Gastroesophageal sphincter (tissue), 4 donors: Measurements from ENCODE around the gene HOXA4. TPM values are rescaled to one million over a fixed set of nuclear protein-coding genes. Genes with fewer than 3 reads are reported as not detected.

Experiments
- ATAC-seq: fragments of 150-250 bp; one replicate; pipeline ENCODE4 v1.9.1; 2016; ENCODE audit warnings: mild to moderate bottlenecking, moderate library complexity
- H3K27ac ChIP-seq, 4 donors: fragments of 200-600 bp; sonication (generic) in 3 of 4; 1 replicate in 3 of 4; 2 replicates in 1 of 4; pipeline ENCODE4 v1.5.1; 2016 to 2019
- H3K27me3 ChIP-seq: fragments of 200-600 bp; sonication (generic); one replicate; pipeline ENCODE4 v1.5.1; 2019
- H3K36me3 ChIP-seq, 2 donors: fragments of 200-600 bp; sonication (generic); one replicate each; pipeline ENCODE4 v1.5.1; 2019; ENCODE audit warnings: control low read depth in 1 of 2
- H3K4me1 ChIP-seq, 3 donors: fragments of 200-600 bp; sonication (generic); 1 replicate in 2 of 3; 2 replicates in 1 of 3; pipeline ENCODE4 v1.5.1; 2016 to 2019; ENCODE audit warnings: control low read depth in 2 of 3
- H3K4me3 ChIP-seq, 2 donors: fragments of 200-600 bp; sonication (generic); one replicate each; pipeline ENCODE4 v1.5.1; 2019; ENCODE audit warnings: mild to moderate bottlenecking in 1 of 2, moderate library complexity in 1 of 2
- H3K9me3 ChIP-seq, 3 donors: fragments of 200-600 bp; sonication (generic); one replicate each; pipeline ENCODE4 v1.5.1; 2017 to 2019; ENCODE audit warnings: control low read depth in 2 of 3
- CTCF ChIP-seq, 4 experiments: fragments of 200-600 bp in 2 of 4; fragments of 450-650 bp in 2 of 4; sonication (generic) in 1 of 4; IDR thresholded peaks; one replicate each; pipeline ENCODE4 v1.5.1; 2017 to 2019; ENCODE audit warnings: antibody characterized with exemption in 4 of 4, mild to moderate bottlenecking in 2 of 4, moderate library complexity in 2 of 4
- EP300 ChIP-seq: sonication (generic); formaldehyde crosslinking; IDR thresholded peaks from one replicate; pipeline ENCODE4 v1.6.1; 2017; ENCODE audit warnings: antibody characterized with exemption, mild to moderate bottlenecking
- POLR2A ChIP-seq, 2 donors: fragments of 450-650 bp; IDR thresholded peaks; one replicate each; pipeline ENCODE4 v1.6.1; 2017; ENCODE audit warnings: antibody characterized with exemption in 2 of 2, mild to moderate bottlenecking in 2 of 2, moderate library complexity in 1 of 2
- POLR2AphosphoS5 ChIP-seq: sonication (generic); formaldehyde crosslinking; IDR thresholded peaks from one replicate; pipeline ENCODE4 v1.6.1; 2017; ENCODE audit warnings: antibody characterized with exemption
- WGBS, 2 donors: methylation state at CpG; one replicate each; pipeline ENCODE4 v1.1.5; 2018; ENCODE audit warnings: low coverage in 1 of 2; 5-methylcytosine and 5-hydroxymethylcytosine counted together
- total RNA-seq, 4 donors: library from RNA; depleted of rRNA; stranded (reverse); fragments of >200 nt; gene quantifications; one replicate each; pipeline ENCODE4 v1.1.0, GENCODE V29; 2016

HOXA4 gene
- total RNA-seq, 4 donors from 2014 or later = 8.6 to 20.2 (median 15.3) TPM

DNA sequence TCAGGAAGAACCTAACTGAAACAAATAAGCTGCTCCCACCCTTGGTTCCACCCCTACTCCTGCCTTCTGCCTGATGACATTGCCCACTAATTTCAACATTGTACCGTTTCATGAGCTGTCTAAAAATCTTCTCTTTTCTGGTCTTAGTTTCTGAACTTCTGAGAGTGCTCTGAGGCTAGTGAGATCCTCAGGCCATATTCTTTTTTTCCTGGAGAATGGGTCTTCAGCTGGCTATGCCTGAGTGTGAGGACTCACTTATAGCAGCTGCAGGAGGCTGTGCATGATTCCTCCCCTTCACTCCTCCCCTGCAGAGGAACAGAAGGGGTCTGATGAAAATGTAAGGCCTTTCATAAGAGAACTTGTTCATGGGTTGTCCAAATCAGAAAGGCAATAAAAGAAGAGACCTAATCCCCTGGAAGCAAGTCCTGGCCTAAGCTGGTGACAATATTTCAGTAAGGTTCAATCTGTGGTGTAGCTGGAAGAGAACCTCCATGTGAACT is 11.1 kb downstream of the HOXA4 start:
- TF ChIP-seq EP300 (no peak), POLR2AphosphoS5 (peak; percentile 8), CTCF (IDR thresholded peaks at IDR 0.05) (no peak), POLR2A (IDR thresholded peaks at IDR 0.05) (no peak)
- no peak for ATAC-seq
- Histone ChIP-seq H3K27me3 (no peaks in the 10 kb centered on the region), H3K36me3 (no peaks in the 10 kb centered on the region), H3K27ac (peak overlapping the region; percentile 90 to 99 (median 98)), H3K4me1 (peaks cover 0 to 55% (median 16%) of the 10 kb centered on the region in 3 donors), H3K9me3 (no peaks in the 10 kb centered on the region), H3K4me3 (peak overlapping the region in 1 of 2 donors; percentile 54)
- WGBS, 2 donors = 0 to 23% methylated on average over 1 of the region's 1 CpG

- peaks cover 0 to 48% (median 16%) of the 10 kb centered on the region in 3 donors for H3K4me1 ChIP-seq
- ATAC-seq = no peak
- peak overlapping the region; percentile 60 to 79 for H3K4me3 ChIP-seq
- 0 to 4% methylated on average over 2 to 3 of the region's 3 CpGs for WGBS, 2 donors
- TF ChIP-seq CTCF (IDR thresholded peaks at IDR 0.05) = no peak
- no peak for TF ChIP-seq EP300
- no peak for TF ChIP-seq POLR2AphosphoS5
- no peak for TF ChIP-seq POLR2A (IDR thresholded peaks at IDR 0.05)
- H3K27me3 ChIP-seq = no peaks in the 10 kb centered on the region
- no peaks in the 10 kb centered on the region for H3K36me3 ChIP-seq
- no peaks in the 10 kb centered on the region for H3K9me3 ChIP-seq
- H3K27ac ChIP-seq = peak overlapping the region; percentile 90 to 99 (median 98)
Measured at GRCh38 chr7:27118580-27118979, 12.0 kb downstream of the HOXA4 start.

- WGBS, 2 donors = 8 to 9% methylated on average over 13 to 15 of the region's 19 CpGs
- H3K27ac ChIP-seq = peak overlapping the region; percentile 90 to 99 (median 98)
- peaks cover 0 to 43% (median 16%) of the 10 kb centered on the region in 3 donors for H3K4me1 ChIP-seq
- no peaks in the 10 kb centered on the region for H3K36me3 ChIP-seq
- ATAC-seq = no peak
- peak overlapping the region; percentile 60 to 79 for H3K4me3 ChIP-seq
- H3K9me3 ChIP-seq = no peaks in the 10 kb centered on the region
- peak; percentile 74 for TF ChIP-seq POLR2AphosphoS5
- TF ChIP-seq CTCF (IDR thresholded peaks at IDR 0.05) = no peak
- TF ChIP-seq EP300 = no peak
- no peaks in the 10 kb centered on the region for H3K27me3 ChIP-seq
Measured at GRCh38 chr7:27117887-27118491, 12.6 kb downstream of the HOXA4 start.

- 2 to 9% methylated on average over 5 to 8 of the region's 12 CpGs for whole genome bisulfite sequencing, 2 donors
Measured at GRCh38 chr7:27116962-27117886, 13.3 kb downstream of the HOXA4 start.

More at GRCh38 chr7:27116962-27117886, 13.3 kb downstream of the HOXA4 start:
- Histone ChIP-seq H3K27me3 (no peaks in the 10 kb centered on the region), H3K4me1 (peaks cover 0 to 45% (median 16%) of the 10 kb centered on the region in 3 donors), H3K27ac (peak overlapping the region; percentile 90 to 99 (median 98)), H3K9me3 (no peaks in the 10 kb centered on the region), H3K4me3 (peak overlapping the region; percentile 60 to 79), H3K36me3 (no peaks in the 10 kb centered on the region)
- ATAC-seq = no peak
- no peak for TF ChIP-seq POLR2AphosphoS5
- TF ChIP-seq CTCF (IDR thresholded peaks at IDR 0.05) = no peak
- no peak for TF ChIP-seq POLR2A (IDR thresholded peaks at IDR 0.05)
- TF ChIP-seq EP300 = no peak
